ENCODE results near the gene RETREG3. TPM values are rescaled to one million over a fixed set of nuclear protein-coding genes. Genes with fewer than 3 reads are reported as not detected.

The RETREG3 gene
- total and polyA plus RNA-seq, 9 of the 15 experiments (the other 6 are each of a cell fraction or from before 2014, with no cell fraction given), result 4.1 to 39.0 (median 16.9) TPM

- TF ChIP-seq EP400 (IDR thresholded peaks at IDR 0.05), result peak; percentile 73; the same call in 1 of the 2 replicates
- TF ChIP-seq POLR2AphosphoS5 (IDR thresholded peaks at IDR 0.05; ENCODE audit: control insufficient read depth, insufficient read depth, low read depth, low read length), result peak; percentile 70; the same call in 1 of the 2 replicates
- no peak for TF ChIP-seq ZBTB26 (CRISPR knock-in tag; IDR thresholded peaks at IDR 0.05)
- TF ChIP-seq XRCC4 (IDR thresholded peaks at IDR 0.05; ENCODE audit: extremely low read depth, insufficient read depth, insufficient read length), result no peak
- TF ChIP-seq FOS (IDR thresholded peaks at IDR 0.05; ENCODE audit: extremely low read depth, insufficient read length), result peak; percentile 26
- TF ChIP-seq GABPB1 (CRISPR knock-in tag; IDR thresholded peaks at IDR 0.05), result peak; percentile 30; the same call in 1 of the 2 replicates
- no peak for TF ChIP-seq HNRNPK (IDR thresholded peaks at IDR 0.05; ENCODE audit: low read depth, low read length, poor library complexity, severe bottlenecking)
- no peak for TF ChIP-seq BRD4 (IDR thresholded peaks at IDR 0.05)
- no peak for TF ChIP-seq COPS2 (conservative IDR thresholded peaks at IDR 0.05)
- TF ChIP-seq JUND (IDR thresholded peaks at IDR 0.05; ENCODE audit: borderline replicate concordance, low read depth, low read length), result no peak
- TF ChIP-seq JUND (tag; IDR thresholded peaks at IDR 0.05; ENCODE audit: borderline replicate concordance, low read depth, low read length), result no peak; the same call in 2 of the 3 replicates
- no peak for TF ChIP-seq THRB (CRISPR knock-in tag; conservative IDR thresholded peaks at IDR 0.05)
- TF ChIP-seq FOXK2 (conservative IDR thresholded peaks at IDR 0.05 in 1 of 2, IDR thresholded peaks at IDR 0.05 in 1 of 2; ENCODE audit: low read depth in 2 of 2), result peak in 1 of 2 experiments; percentile 60; a peak in 2 of 4 replicates
- TF ChIP-seq, protein P1, sequence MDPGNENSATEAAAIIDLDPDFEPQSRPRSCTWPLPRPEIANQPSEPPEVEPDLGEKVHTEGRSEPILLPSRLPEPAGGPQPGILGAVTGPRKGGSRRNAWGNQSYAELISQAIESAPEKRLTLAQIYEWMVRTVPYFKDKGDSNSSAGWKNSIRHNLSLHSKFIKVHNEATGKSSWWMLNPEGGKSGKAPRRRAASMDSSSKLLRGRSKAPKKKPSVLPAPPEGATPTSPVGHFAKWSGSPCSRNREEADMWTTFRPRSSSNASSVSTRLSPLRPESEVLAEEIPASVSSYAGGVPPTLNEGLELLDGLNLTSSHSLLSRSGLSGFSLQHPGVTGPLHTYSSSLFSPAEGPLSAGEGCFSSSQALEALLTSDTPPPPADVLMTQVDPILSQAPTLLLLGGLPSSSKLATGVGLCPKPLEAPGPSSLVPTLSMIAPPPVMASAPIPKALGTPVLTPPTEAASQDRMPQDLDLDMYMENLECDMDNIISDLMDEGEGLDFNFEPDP (CRISPR knock-in tag; IDR thresholded peaks at IDR 0.05), result no peak
- TF ChIP-seq CREM (IDR thresholded peaks at IDR 0.05; ENCODE audit: low read depth), result peak; percentile 70
- TF ChIP-seq NFIC (IDR thresholded peaks at IDR 0.05), result no peak
- no peak for TF ChIP-seq PHF20 (IDR thresholded peaks at IDR 0.05; ENCODE audit: partially characterized antibody)
- no peak for TF ChIP-seq SREBF2 (CRISPR knock-in tag; IDR thresholded peaks at IDR 0.05)
- TF ChIP-seq, protein P2, sequence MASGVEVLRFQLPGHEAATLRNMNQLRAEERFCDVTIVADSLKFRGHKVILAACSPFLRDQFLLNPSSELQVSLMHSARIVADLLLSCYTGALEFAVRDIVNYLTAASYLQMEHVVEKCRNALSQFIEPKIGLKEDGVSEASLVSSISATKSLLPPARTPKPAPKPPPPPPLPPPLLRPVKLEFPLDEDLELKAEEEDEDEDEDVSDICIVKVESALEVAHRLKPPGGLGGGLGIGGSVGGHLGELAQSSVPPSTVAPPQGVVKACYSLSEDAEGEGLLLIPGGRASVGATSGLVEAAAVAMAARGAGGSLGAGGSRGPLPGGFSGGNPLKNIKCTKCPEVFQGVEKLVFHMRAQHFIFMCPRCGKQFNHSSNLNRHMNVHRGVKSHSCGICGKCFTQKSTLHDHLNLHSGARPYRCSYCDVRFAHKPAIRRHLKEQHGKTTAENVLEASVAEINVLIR (CRISPR knock-in tag; IDR thresholded peaks at IDR 0.05), result no peak
- no peak for TF ChIP-seq TAL1 (IDR thresholded peaks at IDR 0.05)
- peak; percentile 53; the same call in 1 of the 2 replicates for TF ChIP-seq PML (IDR thresholded peaks at IDR 0.05; ENCODE audit: low read length)
- TF ChIP-seq ZNF695 (CRISPR knock-in tag; IDR thresholded peaks at IDR 0.05), result no peak
- no peak for TF ChIP-seq HMGXB4 (CRISPR knock-in tag; IDR thresholded peaks at IDR 0.05)
Measured at GRCh38 chr17:42609182-42609813, at the start of gene RETREG3, which contains the start of gene TUBG1 (continued).
